Smooth muscle cell (in vitro differentiated cells): Measurements from ENCODE around the gene NINL. TPM values are rescaled to one million over a fixed set of nuclear protein-coding genes. Genes with fewer than 3 reads are reported as not detected.
"Not testable (repeated sequence)": the region's sequence is repeated elsewhere in the genome, so short reads cannot be mapped to it uniquely, and the experiment has no call there.

ENCODE experiments used
- DNase-seq: peaks from one replicate; lab custom pipeline; 2025; ENCODE audit not compliant: unreplicated experiment; lab: John Stamatoyannopoulos, UW
- H2AFZ ChIP-seq: fragments of 200-600 bp; sonication (generic); 2 replicates; pipeline ENCODE4 v1.6.0; 2016; ENCODE audit warnings: antibody characterized with exemption, low read depth, mild to moderate bottlenecking
- H3F3A ChIP-seq: fragments of 200-600 bp; sonication (generic); 2 replicates; pipeline ENCODE4 v1.6.0; 2017; ENCODE audit warnings: antibody characterized with exemption, low read depth
- H3K27ac ChIP-seq: fragments of 200-600 bp; sonication (generic); 2 replicates; pipeline ENCODE4 v1.5.1; 2016; ENCODE audit warnings: low read depth, mild to moderate bottlenecking
- H3K27me3 ChIP-seq: fragments of 200-600 bp; sonication (generic); 2 replicates; pipeline ENCODE4 v1.6.1; 2016; ENCODE audit warnings: low read depth, mild to moderate bottlenecking
- H3K36me3 ChIP-seq: fragments of 200-600 bp; sonication (generic); 2 replicates; pipeline ENCODE4 v1.5.1; 2016; ENCODE audit warnings: low read depth
- H3K4me1 ChIP-seq: fragments of 200-600 bp; sonication (generic); 2 replicates; pipeline ENCODE4 v1.5.1; 2016; ENCODE audit warnings: low read depth
- H3K4me2 ChIP-seq: fragments of 200-600 bp; sonication (generic); 2 replicates; pipeline ENCODE4 v1.6.0; 2016; ENCODE audit warnings: mild to moderate bottlenecking
- H3K4me3 ChIP-seq: fragments of 200-600 bp; sonication (generic); 2 replicates; pipeline ENCODE4 v1.5.1; 2016; ENCODE audit warnings: mild to moderate bottlenecking
- H3K79me2 ChIP-seq: fragments of 200-600 bp; sonication (generic); 2 replicates; pipeline ENCODE4 v1.6.0; 2016; ENCODE audit warnings: low read depth, mild to moderate bottlenecking
- H3K9ac ChIP-seq: fragments of 200-600 bp; sonication (generic); 2 replicates; pipeline ENCODE4 v1.6.0; 2016; ENCODE audit warnings: low read depth
- H3K9me3 ChIP-seq: fragments of 200-600 bp; sonication (generic); replicated peaks from 2 replicates; pipeline ENCODE4 v1.5.1; 2016; ENCODE audit warnings: low read depth
- H4K20me1 ChIP-seq: fragments of 200-600 bp; sonication (generic); 2 replicates; pipeline ENCODE4 v1.6.0; 2016; ENCODE audit warnings: low read depth
- CTCF ChIP-seq: fragments of 200-600 bp; sonication (generic); IDR thresholded peaks from 2 replicates; pipeline ENCODE4 v1.5.1; 2017; ENCODE audit warnings: borderline replicate concordance, mild to moderate bottlenecking, antibody characterized with exemption; ENCODE audit not compliant: insufficient read depth, poor library complexity, severe bottlenecking
- WGBS: methylation state at CpG from one replicate; pipeline ENCODE4 v1.1.7; 2016; ENCODE audit warnings: low lambda C conversion rate; 5-methylcytosine and 5-hydroxymethylcytosine counted together
- polyA plus RNA-seq: library from polyadenylated mRNA; unstranded; fragments of >200 nt; fragmentation: Nextera tagmentation; extraction: Ambion mirVana; gene quantifications from 2 replicates; pipeline ENCODE4 v1.2.1, GENCODE V29; 2016
- total RNA-seq: library from RNA; depleted of rRNA; stranded (reverse); fragments of >200 nt; gene quantifications from 2 replicates; pipeline ENCODE4 v1.2.3, GENCODE V29; 2014

Gene NINL
- total and polyA plus RNA-seq, 2 experiments from 2014 or later = 10.7 to 12.2 TPM

- no peak overlapping the region for H2AFZ ChIP-seq
- DNase-seq = no peak
These were observed 31.5 kb downstream of the NINL start for GRCh38 chr20:25553819-25554296.

GRCh38 chr20:25552977-25553376 lies 32.4 kb downstream of the NINL start:
- H3K9ac ChIP-seq = no peak overlapping the region
- 96% methylated on average over 5 of the region's 5 CpGs for WGBS
- peaks cover 2% of the 10 kb centered on the region for H3K36me3 ChIP-seq
- no peaks in the 10 kb centered on the region for H3K27me3 ChIP-seq
- no peak for TF ChIP-seq CTCF
- H3F3A ChIP-seq = no peaks in the 10 kb centered on the region
- no peaks in the 10 kb centered on the region for H3K9me3 ChIP-seq
- H3K4me2 ChIP-seq = no peak overlapping the region
- peaks cover 98% of the 10 kb centered on the region for H4K20me1 ChIP-seq
- DNase-seq = no peak
- no peak overlapping the region for H3K27ac ChIP-seq
- peaks cover 57% of the 10 kb centered on the region for H3K79me2 ChIP-seq
- H3K4me3 ChIP-seq = no peak overlapping the region
- H3K4me1 ChIP-seq = peaks cover 13% of the 10 kb centered on the region
- no peak overlapping the region for H2AFZ ChIP-seq

More at GRCh38 chr20:25553819-25554296, 31.5 kb downstream of the NINL start:
- Histone ChIP-seq H3K36me3 (peaks cover 2% of the 10 kb centered on the region), H3K27ac (no peak overlapping the region), H3K4me1 (peaks cover 13% of the 10 kb centered on the region), H3K4me2 (no peak overlapping the region), H3K9me3 (no peaks in the 10 kb centered on the region), H4K20me1 (peaks cover 98% of the 10 kb centered on the region), H3F3A (no peaks in the 10 kb centered on the region), H3K9ac (no peak overlapping the region), H3K4me3 (no peak overlapping the region), H3K79me2 (peaks cover 62% of the 10 kb centered on the region), H3K27me3 (no peaks in the 10 kb centered on the region)
- no peak for TF ChIP-seq CTCF
- 82% methylated on average over 6 of the region's 6 CpGs for WGBS

GRCh38 chr20:25551413-25552215 lies 33.7 kb downstream of the NINL start:
- 29% methylated on average over 6 of the region's 6 CpGs for WGBS
- no peak overlapping the region for H3K4me3 ChIP-seq
- peaks cover 13% of the 10 kb centered on the region for H3K4me1 ChIP-seq
- H3K4me2 ChIP-seq = peak overlapping the region; percentile 6
- H3K27ac ChIP-seq = no peak overlapping the region
- H2AFZ ChIP-seq = no peak overlapping the region
- peaks cover 98% of the 10 kb centered on the region for H4K20me1 ChIP-seq
- H3K9ac ChIP-seq = no peak overlapping the region
- no peak for DNase-seq
- H3K79me2 ChIP-seq = peaks cover 48% of the 10 kb centered on the region
- H3F3A ChIP-seq = no peaks in the 10 kb centered on the region
- H3K9me3 ChIP-seq = no peaks in the 10 kb centered on the region
- H3K27me3 ChIP-seq = no peaks in the 10 kb centered on the region
- no peak for TF ChIP-seq CTCF
- no peaks in the 10 kb centered on the region for H3K36me3 ChIP-seq

GRCh38 chr20:25550645-25551337 lies 34.5 kb downstream of the NINL start:
- H3K79me2 ChIP-seq = peaks cover 40% of the 10 kb centered on the region

More at GRCh38 chr20:25550645-25551337, 34.5 kb downstream of the NINL start:
- WGBS = 53% methylated on average over 7 of the region's 7 CpGs
- Histone ChIP-seq H3K4me1 (peaks cover 13% of the 10 kb centered on the region), H4K20me1 (peaks cover 99% of the 10 kb centered on the region)
- H3F3A ChIP-seq, H2AFZ ChIP-seq, H3K4me2 ChIP-seq, H3K4me3 ChIP-seq, H3K27ac ChIP-seq, H3K9me3 ChIP-seq, DNase-seq, H3K36me3 ChIP-seq, H3K27me3 ChIP-seq, H3K9ac ChIP-seq: not testable (repeated sequence)
